ES-I3 (cell line): ENCODE measurements around the gene CYP26C1.

Experiments used
- H3K36me3 ChIP-seq: 2 replicates; pipeline ENCODE4 v1.6.1; 2013; ENCODE audit warnings: mild to moderate bottlenecking, low read length, control low read depth, moderate library complexity; ENCODE audit not compliant: insufficient read depth
- H3K4me1 ChIP-seq: 2 replicates; pipeline ENCODE4 v1.6.1; 2013; ENCODE audit warnings: mild to moderate bottlenecking, control low read depth, low read length; ENCODE audit not compliant: insufficient read depth
- H3K9ac ChIP-seq: 2 replicates; pipeline ENCODE4 v1.6.1; 2013; ENCODE audit warnings: low read depth, mild to moderate bottlenecking, low read length, moderate library complexity
- H3K9me3 ChIP-seq: 2 replicates; pipeline ENCODE4 v1.6.1; 2013; ENCODE audit warnings: mild to moderate bottlenecking, low read length, moderate library complexity; ENCODE audit not compliant: control insufficient read depth, insufficient read depth

Gene CYP26C1

GRCh38 chr10:93059975-93060886 is at the start of gene CYP26C1:
CYP26C1 (plus strand) TSS chr10:93060798; CDS start chr10:93061264, 466 bp downstream.
- no peaks in the 10 kb centered on the region for H3K36me3 ChIP-seq
- peak within 1 kb of the TSS; percentile 44; the same call in 1 of the 2 replicates for H3K9ac ChIP-seq
- no peaks in the 10 kb centered on the region for H3K4me1 ChIP-seq
- H3K9me3 ChIP-seq = no peaks in the 10 kb centered on the region

- Histone ChIP-seq H3K9me3 (no peaks in the 10 kb centered on the region), H3K9ac (no peak overlapping the region), H3K4me1 (no peaks in the 10 kb centered on the region), H3K36me3 (no peaks in the 10 kb centered on the region)
These were observed 44.9 kb upstream of the CYP26C1 start for GRCh38 chr10:93015722-93016121.

GRCh38 chr10:93023013-93023650 is 37.5 kb upstream of the CYP26C1 start:
- Histone ChIP-seq H3K36me3 (0 out of 2 replicates have a peak, but pooled peaks cover 4% of the 10 kb centered on the region), H3K9me3 (no peaks in the 10 kb centered on the region), H3K9ac (no peak overlapping the region), H3K4me1 (no peaks in the 10 kb centered on the region)

- Histone ChIP-seq H3K4me1 (peaks cover 8% of the 10 kb centered on the region; the same call in 1 of the 2 replicates), H3K36me3 (0 out of 2 replicates have a peak, but pooled peaks cover 4% of the 10 kb centered on the region), H3K9ac (no peak overlapping the region), H3K9me3 (no peaks in the 10 kb centered on the region)
These were observed 34.5 kb upstream of the CYP26C1 start for GRCh38 chr10:93026072-93026471.

GRCh38 chr10:93027508-93027907 is 33.1 kb upstream of the CYP26C1 start:
- Histone ChIP-seq H3K4me1 (peaks cover 17% of the 10 kb centered on the region), H3K9me3 (no peaks in the 10 kb centered on the region), H3K36me3 (0 out of 2 replicates have a peak, but pooled peaks cover 4% of the 10 kb centered on the region), H3K9ac (no peak overlapping the region)

GRCh38 chr10:93028883-93029282 is 31.7 kb upstream of the CYP26C1 start:
- peaks cover 26% of the 10 kb centered on the region for H3K4me1 ChIP-seq
- H3K9ac ChIP-seq = no peak overlapping the region
- H3K9me3 ChIP-seq = no peaks in the 10 kb centered on the region
- H3K36me3 ChIP-seq = 0 out of 2 replicates have a peak, but pooled peaks cover 4% of the 10 kb centered on the region

GRCh38 chr10:93030409-93030808 is 30.2 kb upstream of the CYP26C1 start:
- H3K4me1 ChIP-seq = peaks cover 26% of the 10 kb centered on the region
- 0 out of 2 replicates have a peak, but pooled peaks cover 4% of the 10 kb centered on the region for H3K36me3 ChIP-seq
- no peak overlapping the region for H3K9ac ChIP-seq
- no peaks in the 10 kb centered on the region for H3K9me3 ChIP-seq

GRCh38 chr10:93032105-93032808 is 28.3 kb upstream of the CYP26C1 start:
- Histone ChIP-seq H3K9me3 (no peaks in the 10 kb centered on the region), H3K4me1 (peaks cover 26% of the 10 kb centered on the region), H3K9ac (no peak overlapping the region), H3K36me3 (0 out of 2 replicates have a peak, but pooled peaks cover under 1% of the 10 kb centered on the region)

- no peaks in the 10 kb centered on the region for H3K36me3 ChIP-seq
- no peak overlapping the region for H3K9ac ChIP-seq
- no peaks in the 10 kb centered on the region for H3K9me3 ChIP-seq
- peaks cover 26% of the 10 kb centered on the region for H3K4me1 ChIP-seq
These were observed 27.8 kb upstream of the CYP26C1 start for GRCh38 chr10:93032809-93033137.

GRCh38 chr10:93034426-93034825 is 26.2 kb upstream of the CYP26C1 start:
- Histone ChIP-seq H3K9me3 (no peaks in the 10 kb centered on the region), H3K36me3 (no peaks in the 10 kb centered on the region), H3K9ac (no peak overlapping the region), H3K4me1 (peaks cover 26% of the 10 kb centered on the region)

GRCh38 chr10:93039110-93039509 is 21.5 kb upstream of the CYP26C1 start:
- Histone ChIP-seq H3K36me3 (no peaks in the 10 kb centered on the region), H3K9me3 (no peaks in the 10 kb centered on the region), H3K4me1 (peaks cover 4% of the 10 kb centered on the region; the same call in 1 of the 2 replicates), H3K9ac (no peak overlapping the region)

GRCh38 chr10:93039721-93040120 is 20.9 kb upstream of the CYP26C1 start:
- peaks cover 4% of the 10 kb centered on the region; the same call in 1 of the 2 replicates for H3K4me1 ChIP-seq
- H3K9me3 ChIP-seq = no peaks in the 10 kb centered on the region
- no peaks in the 10 kb centered on the region for H3K36me3 ChIP-seq
- no peak overlapping the region for H3K9ac ChIP-seq

- Histone ChIP-seq H3K36me3 (no peaks in the 10 kb centered on the region), H3K9me3 (no peaks in the 10 kb centered on the region), H3K4me1 (no peaks in the 10 kb centered on the region), H3K9ac (no peak overlapping the region)
These were observed 6.1 kb upstream of the CYP26C1 start for GRCh38 chr10:93054486-93054885.

GRCh38 chr10:93058139-93058538 is 2.5 kb upstream of the CYP26C1 start:
- no peaks in the 10 kb centered on the region for H3K9me3 ChIP-seq
- no peak overlapping the region for H3K9ac ChIP-seq
- H3K36me3 ChIP-seq = no peaks in the 10 kb centered on the region
- no peaks in the 10 kb centered on the region for H3K4me1 ChIP-seq
